Bronchial epithelial cell (primary cell): ENCODE measurements around the gene ABCA7. TPM values are rescaled to one million over a fixed set of nuclear protein-coding genes. Genes with fewer than 3 reads are reported as not detected.

Experiments
- DNase-seq: peaks from one replicate; pipeline ENCODE4 v3.0.0-alpha.2; 2010; ENCODE audit warnings: low read depth
- FAIRE-seq: peaks from 2 replicates; lab custom pipeline; 2011; peaks lifted over from hg19 to GRCh38; lab: Jason Lieb, UNC
- H3K27me3 ChIP-seq: 2 replicates; pipeline ENCODE4 v1.5.1; 2011; ENCODE audit warnings: low read length; ENCODE audit not compliant: control insufficient read depth, insufficient read depth
- H3K36me3 ChIP-seq: 2 replicates; pipeline ENCODE4 v1.5.1; 2011; ENCODE audit warnings: low read length; ENCODE audit not compliant: control insufficient read depth, insufficient read depth
- H3K4me3 ChIP-seq: 2 replicates; pipeline ENCODE4 v1.5.1; 2011; ENCODE audit warnings: mild to moderate bottlenecking, low read depth, low read length, control low read depth
- total RNA-seq: library from RNA; depleted of rRNA; stranded (reverse); fragments of >200 nt; gene quantifications from 2 replicates; pipeline ENCODE4 v1.2.1, GENCODE V29; 2014
- TF ChIP-seq, protein P1 (sequence below): IDR thresholded peaks from 2 replicates; pipeline ENCODE4 v1.5.1; 2011; ENCODE audit warnings: mild to moderate bottlenecking, moderate library complexity, low read length, control low read depth, inconsistent platforms; ENCODE audit not compliant: insufficient read depth, severe bottlenecking

Gene ABCA7
- total RNA-seq, 1 donor from 2014 or later, result 6.8 TPM

GRCh38 chr19:1070931-1071791 lies 31.3 kb downstream of the ABCA7 start:
- Histone ChIP-seq H3K27me3 (peaks cover 5% of the 10 kb centered on the region), H3K4me3 (peak overlapping the region; percentile 8)
- TF ChIP-seq, protein P1, sequence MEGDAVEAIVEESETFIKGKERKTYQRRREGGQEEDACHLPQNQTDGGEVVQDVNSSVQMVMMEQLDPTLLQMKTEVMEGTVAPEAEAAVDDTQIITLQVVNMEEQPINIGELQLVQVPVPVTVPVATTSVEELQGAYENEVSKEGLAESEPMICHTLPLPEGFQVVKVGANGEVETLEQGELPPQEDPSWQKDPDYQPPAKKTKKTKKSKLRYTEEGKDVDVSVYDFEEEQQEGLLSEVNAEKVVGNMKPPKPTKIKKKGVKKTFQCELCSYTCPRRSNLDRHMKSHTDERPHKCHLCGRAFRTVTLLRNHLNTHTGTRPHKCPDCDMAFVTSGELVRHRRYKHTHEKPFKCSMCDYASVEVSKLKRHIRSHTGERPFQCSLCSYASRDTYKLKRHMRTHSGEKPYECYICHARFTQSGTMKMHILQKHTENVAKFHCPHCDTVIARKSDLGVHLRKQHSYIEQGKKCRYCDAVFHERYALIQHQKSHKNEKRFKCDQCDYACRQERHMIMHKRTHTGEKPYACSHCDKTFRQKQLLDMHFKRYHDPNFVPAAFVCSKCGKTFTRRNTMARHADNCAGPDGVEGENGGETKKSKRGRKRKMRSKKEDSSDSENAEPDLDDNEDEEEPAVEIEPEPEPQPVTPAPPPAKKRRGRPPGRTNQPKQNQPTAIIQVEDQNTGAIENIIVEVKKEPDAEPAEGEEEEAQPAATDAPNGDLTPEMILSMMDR, result no peak

DNA sequence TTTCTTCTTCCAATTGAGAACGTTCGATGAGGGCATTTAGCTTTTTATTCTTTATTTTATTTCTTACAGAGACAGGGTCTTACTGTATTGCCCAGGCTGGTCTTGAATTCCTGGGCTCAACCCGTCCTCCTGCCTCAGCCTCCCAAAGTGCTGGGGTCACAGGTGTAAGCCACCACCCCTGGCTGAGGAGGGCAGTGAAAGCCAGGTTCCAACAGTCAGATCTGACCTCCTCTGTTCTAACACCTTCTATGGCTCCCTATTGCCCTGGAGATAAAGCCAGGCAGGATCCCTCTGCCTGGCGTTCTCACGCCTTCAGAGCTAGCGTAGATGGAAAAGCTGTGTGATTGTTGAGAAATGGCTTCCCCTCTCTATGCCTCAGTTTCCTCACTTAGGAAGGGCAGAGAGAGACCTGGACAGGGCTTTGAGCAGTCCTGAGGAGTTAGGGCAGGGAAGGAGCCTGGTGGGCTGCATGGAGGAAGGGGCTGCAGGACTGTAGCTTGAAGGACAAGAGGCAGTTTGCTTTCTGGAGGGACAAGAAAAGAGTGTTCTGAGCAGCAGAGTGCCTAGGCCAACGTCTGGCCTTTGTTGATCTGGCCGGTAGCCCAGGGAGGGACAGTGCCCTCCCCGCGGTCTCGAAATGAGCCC lies 32.6 kb downstream of the ABCA7 start:
- TF ChIP-seq, protein P1, result no peak
- FAIRE-seq (no peak), DNase-seq (no peak)
- Histone ChIP-seq H3K27me3 (peaks cover 5% of the 10 kb centered on the region), H3K4me3 (no peak overlapping the region), H3K36me3 (no peaks in the 10 kb centered on the region)

More at GRCh38 chr19:1070931-1071791, 31.3 kb downstream of the ABCA7 start:
- no peaks in the 10 kb centered on the region for H3K36me3 ChIP-seq
- DNase-seq, result no peak
- no peak for FAIRE-seq

- H3K27me3 ChIP-seq, result peaks cover 5% of the 10 kb centered on the region
- TF ChIP-seq, protein P1, result no peak
- no peak for FAIRE-seq
Measured at GRCh38 chr19:1073063-1073955, 33.4 kb downstream of the ABCA7 start.

GRCh38 chr19:1073956-1074517 lies 34.1 kb downstream of the ABCA7 start:
- H3K4me3 ChIP-seq, result no peak overlapping the region
- FAIRE-seq, result no peak

More at GRCh38 chr19:1073063-1073955, 33.4 kb downstream of the ABCA7 start:
- Histone ChIP-seq H3K4me3 (no peak overlapping the region), H3K36me3 (no peaks in the 10 kb centered on the region)
- DNase-seq, result no peak

More at GRCh38 chr19:1073956-1074517, 34.1 kb downstream of the ABCA7 start:
- TF ChIP-seq, protein P1, result no peak
- Histone ChIP-seq H3K36me3 (no peaks in the 10 kb centered on the region), H3K27me3 (peaks cover 5% of the 10 kb centered on the region)
- no peak for DNase-seq
